Activated T-cell treated with anti-CD3 and anti-CD28 coated beads for 1 hour (primary cell): ENCODE data around the gene AOAH.
"Not testable (repeated sequence)": the region's sequence is repeated elsewhere in the genome, so short reads cannot be mapped to it uniquely, and the experiment has no call there.

Experiments used
- DNase-seq: peaks from one replicate; pipeline ENCODE4 v3.0.0-alpha.2; 2020; ENCODE audit warnings: low read depth

AOAH gene

GRCh38 chr7:36506820-36507219, 217.5 kb downstream of the AOAH start:
- no peak for DNase-seq

DNA sequence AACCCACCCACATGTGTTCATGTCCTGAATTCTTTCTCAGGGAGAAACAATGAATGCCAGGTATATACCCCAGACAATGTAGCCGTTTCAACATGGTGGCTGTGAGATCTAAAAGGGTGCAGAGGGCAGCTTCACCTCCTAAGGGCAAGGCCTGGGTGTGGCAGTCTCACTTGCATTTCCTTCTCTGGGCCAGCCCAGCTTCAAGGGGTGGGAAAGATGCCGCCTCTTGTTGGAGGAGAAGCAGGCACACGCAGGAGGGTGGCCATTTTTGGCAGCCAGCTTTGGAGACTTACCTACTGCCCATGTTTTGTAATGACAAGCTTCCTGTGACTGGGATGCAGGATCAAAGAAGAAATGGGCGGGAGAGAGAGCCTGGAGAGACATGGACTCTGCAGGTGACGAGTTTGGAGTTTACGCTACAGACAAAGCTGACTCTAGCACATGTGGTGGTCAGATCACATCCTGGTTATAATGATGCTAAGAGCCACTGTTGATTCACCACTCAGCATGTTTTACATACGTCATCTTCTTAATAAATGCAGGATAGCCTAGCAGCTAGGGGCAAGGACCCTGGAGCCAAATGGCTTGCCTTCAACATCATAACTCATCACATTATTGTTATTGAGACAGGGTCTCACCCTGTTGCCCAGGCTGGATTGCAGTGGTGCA, 218.0 kb downstream of the AOAH start:
- no peak for DNase-seq

GRCh38 chr7:36504617-36505016, 219.7 kb downstream of the AOAH start:
- not testable (repeated sequence) for DNase-seq

DNA sequence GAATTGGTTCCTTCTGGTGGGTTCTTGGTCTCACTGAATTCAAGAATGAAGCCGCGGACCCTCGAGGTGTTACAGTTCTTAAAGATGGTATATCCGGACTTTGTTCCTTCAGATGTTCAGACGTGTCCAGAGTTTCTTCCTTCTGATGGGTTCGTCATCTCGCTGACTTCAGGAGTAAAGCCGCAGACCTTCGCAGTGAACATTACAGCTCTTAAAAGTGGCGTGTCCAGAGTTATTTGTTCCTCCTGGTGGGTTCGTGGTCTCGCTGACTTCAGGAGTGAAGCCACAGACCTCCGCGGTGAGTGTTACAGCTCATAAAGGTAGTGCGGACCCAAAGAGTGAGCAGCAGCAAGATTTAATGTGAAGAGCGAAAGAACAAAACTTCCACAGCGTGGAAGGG, 220.1 kb downstream of the AOAH start:
- DNase-seq, result not testable (repeated sequence)

DNA sequence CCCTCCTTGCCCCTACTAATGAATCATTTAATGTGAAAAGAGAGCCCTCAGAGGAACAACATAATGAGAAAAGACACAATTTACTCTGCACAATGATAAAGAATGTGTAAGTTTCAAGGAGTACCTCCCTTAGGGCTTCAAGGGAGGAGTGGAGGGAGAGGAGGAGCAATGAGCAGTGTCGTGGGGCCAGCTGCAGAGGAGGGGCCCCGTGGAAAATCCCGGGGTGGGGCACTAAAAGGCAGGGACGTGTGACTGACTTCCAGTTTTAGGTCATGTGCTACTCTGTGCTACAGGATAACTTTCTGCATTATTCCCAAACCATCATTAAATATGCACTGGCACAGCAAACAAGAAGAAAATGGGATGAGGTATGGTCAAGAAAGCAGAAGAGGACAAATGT, 226.5 kb downstream of the AOAH start:
- DNase-seq, result no peak

DNA sequence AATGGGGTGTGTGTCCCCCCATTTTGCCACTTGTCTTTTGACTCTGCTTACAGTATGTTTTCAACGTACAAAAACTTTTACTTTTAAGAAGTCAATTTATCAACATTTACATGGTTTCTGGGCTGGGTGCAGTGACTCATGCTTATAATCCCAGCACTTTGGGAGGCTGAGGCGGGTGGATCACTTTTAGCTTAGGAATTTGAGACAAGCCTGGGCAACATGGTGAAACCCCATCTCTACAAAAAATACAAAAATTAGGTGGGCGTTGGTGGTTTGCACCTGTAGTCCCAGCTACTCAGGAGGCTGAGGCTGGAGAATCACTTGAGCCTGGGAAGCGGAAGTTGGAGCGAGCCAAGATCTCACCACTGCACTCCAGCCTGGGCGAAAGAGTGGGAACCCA, 227.1 kb downstream of the AOAH start:
- DNase-seq, result not testable (repeated sequence)

- no peak for DNase-seq
These were observed 227.7 kb downstream of the AOAH start for GRCh38 chr7:36496576-36496975.

GRCh38 chr7:36491317-36491716, 233.0 kb downstream of the AOAH start:
- DNase-seq, result no peak

DNA sequence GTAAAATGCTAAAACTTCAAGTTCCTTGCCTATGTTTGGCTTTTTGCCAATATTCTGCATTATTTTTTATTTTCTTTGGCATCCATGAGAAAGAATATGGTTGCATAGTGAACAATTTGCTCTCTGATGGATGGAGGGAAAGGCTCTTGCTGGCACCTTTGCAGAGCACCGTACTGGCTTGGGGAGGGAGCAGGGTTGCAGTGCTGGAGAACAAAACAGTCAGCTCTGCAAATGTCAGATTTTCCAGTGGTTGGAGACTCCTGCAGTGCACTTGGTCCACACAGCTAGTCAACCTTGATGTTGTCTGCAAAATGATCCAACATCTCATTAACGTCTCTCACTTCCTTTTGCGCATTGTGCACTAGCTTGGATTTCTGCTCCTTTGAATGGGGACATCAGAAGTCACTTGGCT, 233.9 kb downstream of the AOAH start:
- no peak for DNase-seq

GRCh38 chr7:36488672-36489071, 235.6 kb downstream of the AOAH start:
- not testable (repeated sequence) for DNase-seq

DNA sequence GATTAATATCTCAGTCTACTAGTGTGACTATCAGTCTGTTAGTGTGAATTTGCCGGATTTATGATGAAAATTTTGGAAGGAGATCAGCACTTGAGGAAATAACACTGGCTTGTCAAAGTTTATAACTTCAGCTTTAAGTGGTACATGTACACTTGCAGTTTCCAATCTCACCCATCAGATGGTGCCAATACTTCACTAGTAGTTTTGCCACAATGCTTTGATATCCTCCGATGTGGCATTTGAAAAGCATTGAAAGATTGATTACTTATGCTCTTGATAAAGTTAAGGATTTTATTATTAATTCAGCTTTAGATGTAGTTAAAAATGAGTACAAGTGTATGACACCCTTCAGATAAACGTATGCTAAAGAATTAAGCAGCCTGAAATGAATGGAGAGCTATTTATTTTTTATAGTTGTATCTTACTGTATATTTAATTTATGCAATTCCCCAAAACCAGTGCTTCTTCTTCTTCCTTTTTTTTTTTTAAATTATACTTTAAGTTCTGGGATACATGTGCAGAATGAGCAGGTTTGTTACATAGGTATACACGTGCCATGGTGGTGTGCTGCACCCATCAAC, 236.4 kb downstream of the AOAH start:
- DNase-seq, result no peak

DNA sequence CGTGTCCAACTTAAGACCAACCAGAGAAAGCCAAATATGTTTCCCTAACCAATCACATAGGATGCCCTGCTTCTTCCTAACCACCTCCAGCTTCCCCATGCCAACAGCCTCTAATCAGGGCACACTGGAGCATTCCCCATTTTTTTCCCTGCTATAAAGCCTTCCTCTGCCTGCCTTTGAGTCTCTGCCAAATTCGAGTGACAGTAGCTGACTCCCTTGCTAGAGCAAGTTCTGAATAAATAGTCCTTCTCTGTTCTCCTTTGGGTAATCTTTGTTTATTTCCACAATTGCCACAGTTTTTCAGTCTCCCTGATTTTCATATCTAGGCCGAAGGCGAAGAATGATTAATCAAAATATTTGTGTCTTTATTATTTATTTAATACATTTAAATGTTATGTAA, 238.0 kb downstream of the AOAH start:
- no peak for DNase-seq

DNA sequence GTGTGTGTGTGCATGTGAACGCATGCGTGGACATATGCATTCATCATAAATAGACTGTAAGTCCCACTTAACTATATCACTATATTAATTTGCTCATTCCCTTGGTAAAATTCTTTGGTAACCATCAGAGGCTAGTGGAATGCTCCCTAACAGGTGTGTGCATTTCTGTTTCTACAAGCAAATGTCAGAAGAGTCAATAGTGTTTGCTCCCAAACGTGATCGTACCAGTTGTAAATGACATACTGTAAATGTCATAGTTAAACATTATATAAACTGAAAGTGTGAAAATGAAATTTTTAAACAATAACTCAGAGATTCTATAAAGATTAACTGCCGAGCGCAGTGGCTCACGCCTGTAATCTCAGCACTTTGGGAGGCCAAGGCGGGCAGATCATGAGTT, 240.0 kb downstream of the AOAH start:
- DNase-seq, result no peak

DNA sequence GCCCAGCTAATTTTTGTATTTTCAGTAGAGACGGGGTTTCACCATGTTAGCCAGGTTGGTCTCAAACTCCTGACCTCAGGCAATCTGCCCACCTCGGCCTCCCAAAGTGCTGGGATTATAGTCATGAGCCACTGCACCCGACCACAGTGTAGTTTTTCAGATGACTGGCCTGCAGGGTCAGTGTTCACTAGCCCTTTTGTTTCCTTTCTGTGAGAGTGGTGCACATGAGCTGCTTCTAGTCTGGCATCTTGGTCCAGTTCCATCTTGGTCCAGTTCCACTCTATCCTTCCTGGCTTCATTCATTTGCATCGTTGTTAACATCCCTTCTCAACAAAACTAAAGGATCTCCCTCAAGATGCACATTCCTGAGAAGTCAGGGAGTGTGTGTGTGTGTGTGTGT, 240.4 kb downstream of the AOAH start:
- not testable (repeated sequence) for DNase-seq

DNA sequence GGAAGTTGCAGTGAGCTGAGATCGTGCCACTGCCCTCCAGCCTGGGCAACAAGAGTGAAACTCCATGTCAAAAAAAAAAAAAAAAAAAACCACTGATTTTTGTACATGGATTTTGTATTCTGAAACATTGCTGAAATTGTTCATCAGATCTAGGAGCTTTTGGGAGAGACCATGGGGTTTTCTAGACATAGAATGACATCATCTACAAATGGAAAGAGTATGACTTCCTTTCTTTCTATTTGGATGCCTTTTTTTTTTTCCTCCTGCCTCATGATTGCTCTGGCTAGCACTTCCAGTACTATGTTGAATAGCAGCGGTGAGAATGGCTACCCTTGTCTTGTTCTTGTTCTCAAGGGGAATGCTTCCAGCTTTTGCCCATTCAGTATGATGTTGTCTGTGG, 245.5 kb downstream of the AOAH start:
- DNase-seq, result no peak

- DNase-seq, result no peak
These were observed 248.9 kb downstream of the AOAH start for GRCh38 chr7:36475381-36475780.

- no peak for DNase-seq
These were observed 249.3 kb downstream of the AOAH start for GRCh38 chr7:36475011-36475342.

- no peak for DNase-seq
These were observed 249.8 kb downstream of the AOAH start for GRCh38 chr7:36474283-36475010.

DNA sequence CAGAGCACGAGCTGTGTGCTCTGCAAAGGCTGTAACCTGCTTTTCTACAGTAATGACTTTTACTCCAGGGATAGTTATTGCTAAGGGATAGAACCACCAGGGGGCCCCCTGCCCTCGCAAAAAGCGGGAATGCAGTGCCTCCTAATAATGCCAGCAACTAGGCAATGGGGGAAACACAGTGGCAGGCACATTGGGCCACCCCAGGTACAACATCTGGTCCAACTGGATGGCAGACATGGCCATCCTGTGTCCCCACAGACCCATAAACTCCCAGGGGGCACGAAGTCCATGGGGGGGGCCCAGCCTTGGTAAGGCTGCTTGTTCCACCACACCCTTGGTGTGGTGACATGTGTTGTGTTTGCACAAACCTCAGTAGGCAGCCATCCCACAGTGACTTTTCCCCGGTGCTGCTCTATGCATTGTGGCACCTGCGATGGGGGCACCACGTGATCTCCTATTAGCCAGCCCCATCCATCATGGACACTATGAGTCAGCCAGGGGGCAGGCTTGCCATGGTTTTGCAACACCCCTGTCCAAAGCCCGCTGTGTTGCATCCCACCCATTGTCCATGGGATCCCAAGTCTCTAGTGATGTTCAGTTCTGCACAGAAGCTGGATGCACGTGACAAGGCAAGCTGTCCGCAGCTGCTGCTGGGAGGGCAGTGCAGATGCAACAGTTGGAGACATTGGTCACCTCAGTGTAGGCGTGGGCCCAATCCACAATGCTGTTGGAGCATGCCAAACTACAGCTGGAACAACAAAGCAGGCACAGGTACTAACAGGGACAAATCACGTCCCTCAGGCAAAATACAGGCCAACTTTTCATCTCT, 250.6 kb downstream of the AOAH start:
- DNase-seq, result no peak

DNA sequence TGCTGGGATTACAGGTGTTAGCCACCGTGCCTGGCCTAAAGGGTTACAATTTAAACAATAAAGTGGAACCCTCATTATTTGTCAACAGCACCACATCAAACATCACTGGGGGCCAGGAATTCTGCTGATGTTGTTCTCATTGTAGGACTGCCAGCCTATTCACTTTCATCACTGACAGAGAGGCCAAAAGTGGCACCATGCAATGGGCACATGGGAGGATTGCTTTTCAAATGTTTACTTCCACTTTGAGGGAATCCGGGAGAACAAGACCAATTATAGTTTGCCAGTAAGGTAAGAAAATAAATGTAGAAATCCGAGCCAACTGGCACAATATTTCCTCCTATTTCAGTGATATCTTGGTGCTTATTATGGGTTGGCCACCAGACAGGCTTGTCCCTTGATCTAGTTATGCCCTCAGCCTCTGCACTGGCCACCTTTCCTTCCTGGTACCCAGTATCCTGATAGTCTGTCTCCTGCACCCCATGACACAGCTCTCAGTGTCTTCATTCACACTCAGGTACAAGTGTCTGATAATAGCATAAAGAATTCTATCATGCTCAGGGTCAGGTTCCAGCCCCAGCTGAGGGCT, 252.1 kb downstream of the AOAH start:
- DNase-seq, result no peak

- DNase-seq, result no peak
These were observed 255.1 kb downstream of the AOAH start for GRCh38 chr7:36469236-36469635.

DNA sequence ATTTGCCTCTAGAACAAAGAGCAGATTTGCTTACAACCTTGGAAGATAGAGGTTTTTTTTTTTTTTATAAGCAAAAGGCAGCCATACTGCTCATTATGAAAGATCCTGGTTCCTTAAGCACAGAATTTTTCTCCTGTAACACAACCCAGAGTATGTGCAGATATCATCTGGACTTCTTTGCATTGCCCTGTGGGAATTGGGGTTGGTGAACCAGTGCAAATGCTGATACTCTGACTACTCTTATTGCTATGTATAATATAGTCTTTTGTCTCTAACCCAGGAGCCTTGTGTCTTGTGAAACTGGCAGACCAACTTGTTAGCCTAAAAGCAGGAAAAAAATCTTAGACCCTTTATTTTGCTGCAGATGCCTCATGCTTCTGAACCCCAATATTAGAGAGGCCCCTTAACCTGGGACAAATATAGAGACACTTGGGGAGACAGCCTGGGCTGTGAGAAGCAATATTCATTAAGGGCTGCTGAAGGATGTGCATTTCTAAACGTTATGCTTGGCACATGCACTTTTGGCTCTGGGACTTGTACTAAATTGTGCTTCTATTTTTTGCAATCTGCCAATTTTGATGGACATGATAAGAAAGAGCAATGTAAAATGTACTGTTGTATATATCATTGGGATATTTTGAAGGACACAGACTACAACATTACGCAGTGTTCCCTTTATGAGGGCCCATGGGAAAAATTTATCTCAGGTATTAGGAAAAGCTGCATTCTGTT, 255.8 kb downstream of the AOAH start:
- no peak for DNase-seq
